PC-9 (cell line): ENCODE results near the gene ZBTB48.

ENCODE experiments used
- EZH2 ChIP-seq: fragments of 200-600 bp; sonication (generic); IDR thresholded peaks from 2 replicates; pipeline ENCODE4 v1.8.0; 2017; ENCODE audit warnings: antibody characterized with exemption, low read depth
- TF ChIP-seq, protein P1 (sequence below): fragments of 200-600 bp; sonication (generic); conservative IDR thresholded peaks from 2 replicates; pipeline ENCODE4 v1.6.1; 2017; ENCODE audit warnings: mixed run types, antibody characterized with exemption, mild to moderate bottlenecking, moderate library complexity

DNA sequence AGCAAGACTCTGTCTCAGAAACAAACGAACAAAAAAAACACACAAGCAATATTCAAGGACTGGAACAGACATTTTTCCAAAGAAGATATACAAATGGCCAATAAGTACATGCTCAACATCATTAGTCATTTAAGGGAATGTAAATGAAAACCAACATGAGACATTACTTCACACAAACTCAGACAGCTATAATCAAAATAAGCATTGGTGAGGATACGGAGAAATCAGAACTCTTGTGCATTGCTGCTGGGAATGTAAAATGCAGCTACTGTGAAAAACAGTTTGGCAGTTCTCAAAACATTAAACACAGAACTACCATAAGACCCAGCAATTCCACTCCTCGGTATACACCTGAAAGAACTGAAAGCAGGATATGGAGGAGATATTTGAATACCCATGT lies 40.8 kb upstream of the ZBTB48 start:
- TF ChIP-seq, protein P1, sequence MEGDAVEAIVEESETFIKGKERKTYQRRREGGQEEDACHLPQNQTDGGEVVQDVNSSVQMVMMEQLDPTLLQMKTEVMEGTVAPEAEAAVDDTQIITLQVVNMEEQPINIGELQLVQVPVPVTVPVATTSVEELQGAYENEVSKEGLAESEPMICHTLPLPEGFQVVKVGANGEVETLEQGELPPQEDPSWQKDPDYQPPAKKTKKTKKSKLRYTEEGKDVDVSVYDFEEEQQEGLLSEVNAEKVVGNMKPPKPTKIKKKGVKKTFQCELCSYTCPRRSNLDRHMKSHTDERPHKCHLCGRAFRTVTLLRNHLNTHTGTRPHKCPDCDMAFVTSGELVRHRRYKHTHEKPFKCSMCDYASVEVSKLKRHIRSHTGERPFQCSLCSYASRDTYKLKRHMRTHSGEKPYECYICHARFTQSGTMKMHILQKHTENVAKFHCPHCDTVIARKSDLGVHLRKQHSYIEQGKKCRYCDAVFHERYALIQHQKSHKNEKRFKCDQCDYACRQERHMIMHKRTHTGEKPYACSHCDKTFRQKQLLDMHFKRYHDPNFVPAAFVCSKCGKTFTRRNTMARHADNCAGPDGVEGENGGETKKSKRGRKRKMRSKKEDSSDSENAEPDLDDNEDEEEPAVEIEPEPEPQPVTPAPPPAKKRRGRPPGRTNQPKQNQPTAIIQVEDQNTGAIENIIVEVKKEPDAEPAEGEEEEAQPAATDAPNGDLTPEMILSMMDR, result no peak
- no peak for TF ChIP-seq EZH2
